ENCODE data around the gene RAD9A. TPM values are rescaled to one million over a fixed set of nuclear protein-coding genes. Genes with fewer than 3 reads are reported as not detected.

The RAD9A gene
- total RNA-seq, 1 experiment from 2014 or later: 26.9 TPM

GRCh38 chr11:67366546-67366945, 25.2 kb upstream of the RAD9A start:
- Mint-ChIP-seq H3K9me3 (ENCODE audit: low read depth, unreplicated experiment) (no peaks in the 10 kb centered on the region), H3K27me3 (ENCODE audit: unreplicated experiment) (no peaks in the 10 kb centered on the region), H3K4me3 (ENCODE audit: low read depth, unreplicated experiment) (no peak overlapping the region), H3K36me3 (ENCODE audit: insufficient read depth, unreplicated experiment) (peaks cover 32% of the 10 kb centered on the region), H3K4me1 (ENCODE audit: low read depth, unreplicated experiment) (peaks cover 36% of the 10 kb centered on the region), H3K27ac (ENCODE audit: unreplicated experiment) (no peak overlapping the region)
- DNase-seq: no peak
- no TSS peak for BruUV-seq (replicated peaks)
- TF ChIP-seq CTCF (IDR thresholded peaks at IDR 0.05; ENCODE audit: unreplicated experiment): no peak
- CTCF ChIA-PET: no interaction called here
- intact Hi-C loops (cut with micrococcal nuclease; ENCODE audit: unreplicated experiment): no loop called here

- BruUV-seq (replicated peaks): no TSS peak
- CTCF ChIA-PET: no interaction called here
- Mint-ChIP-seq H3K27ac (ENCODE audit: unreplicated experiment) (no peak overlapping the region), H3K27me3 (ENCODE audit: unreplicated experiment) (no peaks in the 10 kb centered on the region), H3K4me3 (ENCODE audit: low read depth, unreplicated experiment) (no peak overlapping the region), H3K4me1 (ENCODE audit: low read depth, unreplicated experiment) (peaks cover 35% of the 10 kb centered on the region), H3K9me3 (ENCODE audit: low read depth, unreplicated experiment) (no peaks in the 10 kb centered on the region), H3K36me3 (ENCODE audit: insufficient read depth, unreplicated experiment) (peaks cover 38% of the 10 kb centered on the region)
- TF ChIP-seq CTCF (IDR thresholded peaks at IDR 0.05; ENCODE audit: unreplicated experiment): no peak
- intact Hi-C loops (cut with micrococcal nuclease; ENCODE audit: unreplicated experiment): no loop called here
- DNase-seq: no peak
Observed at GRCh38 chr11:67366961-67367760, 24.6 kb upstream of the RAD9A start.

DNA sequence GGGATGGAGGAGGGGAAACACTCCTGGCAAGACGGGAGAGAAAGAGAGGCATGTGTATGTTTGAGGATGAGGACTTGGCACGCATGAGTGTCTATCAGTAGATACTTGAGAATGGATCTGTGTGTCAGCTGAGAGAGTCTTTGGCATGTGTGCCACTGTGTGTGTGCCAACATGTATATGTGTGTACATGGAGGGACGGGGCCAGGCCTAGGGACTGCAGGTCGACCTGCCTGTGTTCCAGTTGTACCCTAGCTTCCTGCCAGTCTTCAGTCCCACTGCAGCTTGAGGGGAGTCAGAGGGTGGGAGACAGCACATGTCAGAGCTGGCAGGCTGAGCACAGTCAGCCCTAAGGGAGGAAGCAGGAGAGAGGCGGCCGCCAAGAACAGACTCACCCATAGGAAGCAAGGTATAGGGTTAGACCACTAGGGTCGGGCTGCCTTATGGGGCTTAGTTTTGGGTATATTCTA, 24.0 kb upstream of the RAD9A start:
- no TSS peak for BruUV-seq (replicated peaks)
- no peak for TF ChIP-seq CTCF (IDR thresholded peaks at IDR 0.05; ENCODE audit: unreplicated experiment)
- no peaks in the 10 kb centered on the region for H3K27me3 Mint-ChIP-seq (ENCODE audit: unreplicated experiment)
- peaks cover 39% of the 10 kb centered on the region for H3K36me3 Mint-ChIP-seq (ENCODE audit: insufficient read depth, unreplicated experiment)
- CTCF ChIA-PET: no interaction called here
- no peaks in the 10 kb centered on the region for H3K9me3 Mint-ChIP-seq (ENCODE audit: low read depth, unreplicated experiment)
- peaks cover 33% of the 10 kb centered on the region for H3K4me1 Mint-ChIP-seq (ENCODE audit: low read depth, unreplicated experiment)
- DNase-seq: no peak
- intact Hi-C loops (cut with micrococcal nuclease; ENCODE audit: unreplicated experiment): no loop called here
- H3K27ac Mint-ChIP-seq (ENCODE audit: unreplicated experiment): no peak overlapping the region
- no peak overlapping the region for H3K4me3 Mint-ChIP-seq (ENCODE audit: low read depth, unreplicated experiment)

DNA sequence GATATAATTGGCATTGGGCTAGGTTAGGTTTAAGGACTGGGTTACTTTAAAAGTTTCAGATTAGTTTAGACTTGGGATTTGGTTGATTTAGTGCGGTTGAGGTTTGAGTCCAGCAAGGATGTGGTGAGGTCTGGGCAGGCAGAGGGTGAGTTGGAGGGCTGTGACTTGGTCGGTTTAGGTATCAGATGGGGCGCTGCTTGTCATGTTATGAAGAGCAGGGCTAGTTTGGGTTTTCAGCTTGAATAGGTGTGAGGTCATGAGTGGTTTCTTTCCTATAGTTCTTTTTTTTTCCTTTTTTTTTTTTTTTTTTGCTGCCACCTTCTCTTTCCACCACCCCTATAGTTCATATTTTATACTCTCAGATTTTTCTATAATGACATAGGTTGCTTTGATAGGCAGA, 23.2 kb upstream of the RAD9A start:
- Mint-ChIP-seq H3K27ac (ENCODE audit: unreplicated experiment) (no peak overlapping the region), H3K9me3 (ENCODE audit: low read depth, unreplicated experiment) (no peaks in the 10 kb centered on the region), H3K27me3 (ENCODE audit: unreplicated experiment) (no peaks in the 10 kb centered on the region), H3K4me1 (ENCODE audit: low read depth, unreplicated experiment) (peaks cover 33% of the 10 kb centered on the region), H3K4me3 (ENCODE audit: low read depth, unreplicated experiment) (no peak overlapping the region), H3K36me3 (ENCODE audit: insufficient read depth, unreplicated experiment) (peaks cover 45% of the 10 kb centered on the region)
- intact Hi-C loops (cut with micrococcal nuclease; ENCODE audit: unreplicated experiment): no loop called here
- DNase-seq: no peak
- BruUV-seq (replicated peaks): no TSS peak
- no peak for TF ChIP-seq CTCF (IDR thresholded peaks at IDR 0.05; ENCODE audit: unreplicated experiment)
- CTCF ChIA-PET: no interaction called here
